Epithelial cell of proximal tubule (primary cell): ENCODE results near the gene RNF217. TPM values are rescaled to one million over a fixed set of nuclear protein-coding genes. Genes with fewer than 3 reads are reported as not detected.

ENCODE experiments used
- DNase-seq: peaks from one replicate; pipeline ENCODE4 v3.0.0-alpha.2; 2011; ENCODE audit warnings: low read depth
- H3K4me3 ChIP-seq: 2 replicates; pipeline ENCODE4 v1.5.1; 2011; ENCODE audit warnings: low read depth, mild to moderate bottlenecking, low read length
- total RNA-seq: library from RNA; depleted of rRNA; stranded (reverse); fragments of >200 nt; gene quantifications from 2 replicates; pipeline ENCODE4 v1.2.3, GENCODE V29; 2015
- TF ChIP-seq, protein P1 (sequence below): conservative IDR thresholded peaks from 2 replicates; pipeline ENCODE4 v1.5.1; 2012; ENCODE audit warnings: low read depth, mild to moderate bottlenecking, low read length

Gene RNF217
- total RNA-seq, 1 donor from 2014 or later: 12.6 TPM

- TF ChIP-seq, protein P1, sequence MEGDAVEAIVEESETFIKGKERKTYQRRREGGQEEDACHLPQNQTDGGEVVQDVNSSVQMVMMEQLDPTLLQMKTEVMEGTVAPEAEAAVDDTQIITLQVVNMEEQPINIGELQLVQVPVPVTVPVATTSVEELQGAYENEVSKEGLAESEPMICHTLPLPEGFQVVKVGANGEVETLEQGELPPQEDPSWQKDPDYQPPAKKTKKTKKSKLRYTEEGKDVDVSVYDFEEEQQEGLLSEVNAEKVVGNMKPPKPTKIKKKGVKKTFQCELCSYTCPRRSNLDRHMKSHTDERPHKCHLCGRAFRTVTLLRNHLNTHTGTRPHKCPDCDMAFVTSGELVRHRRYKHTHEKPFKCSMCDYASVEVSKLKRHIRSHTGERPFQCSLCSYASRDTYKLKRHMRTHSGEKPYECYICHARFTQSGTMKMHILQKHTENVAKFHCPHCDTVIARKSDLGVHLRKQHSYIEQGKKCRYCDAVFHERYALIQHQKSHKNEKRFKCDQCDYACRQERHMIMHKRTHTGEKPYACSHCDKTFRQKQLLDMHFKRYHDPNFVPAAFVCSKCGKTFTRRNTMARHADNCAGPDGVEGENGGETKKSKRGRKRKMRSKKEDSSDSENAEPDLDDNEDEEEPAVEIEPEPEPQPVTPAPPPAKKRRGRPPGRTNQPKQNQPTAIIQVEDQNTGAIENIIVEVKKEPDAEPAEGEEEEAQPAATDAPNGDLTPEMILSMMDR: no peak
- no peak for DNase-seq
- no peak overlapping the region for H3K4me3 ChIP-seq
Observed at GRCh38 chr6:125013938-125014660, 51.9 kb downstream of the RNF217 start.

GRCh38 chr6:125014661-125014957, 52.4 kb downstream of the RNF217 start:
- H3K4me3 ChIP-seq: no peak overlapping the region
- no peak for DNase-seq
- TF ChIP-seq, protein P1: no peak

DNA sequence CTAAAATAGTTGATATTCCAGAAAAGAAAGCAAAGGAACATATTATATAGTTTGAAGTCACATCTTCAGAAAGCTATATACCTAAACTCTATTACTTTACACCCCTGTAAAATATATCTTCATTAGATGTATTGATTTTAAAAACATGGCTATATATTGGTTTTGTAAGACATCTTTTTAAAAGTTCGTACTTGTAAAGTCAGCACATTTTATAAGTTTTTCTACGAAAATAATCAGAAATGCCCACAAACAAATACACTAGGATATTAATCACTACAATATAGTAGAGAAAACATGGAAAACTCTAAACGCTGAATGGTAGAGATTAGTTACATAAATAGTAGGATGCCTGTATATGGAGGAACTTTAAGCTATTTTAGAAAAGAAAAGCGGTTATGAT, 52.9 kb downstream of the RNF217 start:
- H3K4me3 ChIP-seq: no peak overlapping the region
- TF ChIP-seq, protein P1: no peak
- no peak for DNase-seq

DNA sequence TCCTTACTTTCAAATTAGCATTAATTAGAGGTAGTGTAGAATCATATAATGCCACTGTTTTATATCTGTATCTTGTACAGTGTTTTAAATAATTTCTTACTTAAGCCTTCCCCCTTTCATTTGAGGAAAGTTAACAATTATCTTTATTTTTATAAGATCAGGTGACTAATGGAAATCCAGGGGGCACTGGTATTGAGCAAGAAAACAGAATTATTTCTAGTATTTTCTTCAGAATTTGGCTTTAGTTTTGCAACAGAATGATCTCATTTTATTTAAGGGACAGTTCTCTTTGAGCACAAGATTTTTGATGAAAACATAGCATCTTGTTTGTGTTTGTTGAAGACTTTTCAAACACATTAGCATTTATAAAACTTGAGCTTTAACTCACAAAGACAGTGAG, 55.9 kb downstream of the RNF217 start:
- DNase-seq: no peak
- H3K4me3 ChIP-seq: no peak overlapping the region
- TF ChIP-seq, protein P1: no peak

DNA sequence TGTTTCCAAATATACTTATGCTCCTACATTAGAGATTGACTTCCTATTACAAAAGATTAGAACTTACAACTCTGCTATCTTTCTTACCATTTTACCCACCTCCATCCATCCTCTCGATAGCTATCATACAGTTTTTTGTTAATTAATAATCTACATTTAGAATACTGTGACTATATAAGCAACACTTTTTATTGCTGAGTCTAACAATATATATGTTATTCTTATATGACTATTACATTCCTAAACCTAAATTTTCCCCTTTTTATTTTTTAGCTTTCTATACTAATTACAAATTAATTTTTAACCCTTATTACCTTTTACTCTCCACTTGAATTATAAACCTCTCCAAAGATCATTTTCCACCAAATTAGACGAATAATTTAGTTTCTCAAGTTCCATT, 57.0 kb downstream of the RNF217 start:
- DNase-seq: no peak
- TF ChIP-seq, protein P1: no peak
- no peak overlapping the region for H3K4me3 ChIP-seq

GRCh38 chr6:125019918-125020317, 57.7 kb downstream of the RNF217 start:
- DNase-seq: no peak
- no peak overlapping the region for H3K4me3 ChIP-seq
- TF ChIP-seq, protein P1: no peak

DNA sequence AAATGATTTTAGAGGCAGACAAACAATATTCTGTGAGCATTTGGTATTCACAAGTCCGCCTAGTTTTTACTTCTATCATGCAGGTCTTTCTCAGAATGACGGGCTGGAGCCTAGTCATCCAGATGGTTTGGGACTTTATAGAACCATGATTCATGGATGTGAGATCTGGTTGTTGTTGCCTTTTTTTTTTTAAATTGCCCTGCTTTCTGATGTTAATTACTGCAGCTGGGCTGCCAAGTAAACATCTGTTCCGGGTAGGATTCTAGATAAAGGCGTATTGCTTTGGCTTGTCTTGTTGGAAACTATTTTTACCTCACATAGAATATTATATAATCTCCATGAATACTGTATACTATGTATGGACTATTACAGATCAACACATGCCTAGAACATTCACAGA, 58.1 kb downstream of the RNF217 start:
- DNase-seq: no peak
- no peak overlapping the region for H3K4me3 ChIP-seq
- TF ChIP-seq, protein P1: no peak
